IMR-90 (cell line): Measurements from ENCODE around the gene TMEM30A.

Experiments used
- CTCF ChIP-seq: conservative IDR thresholded peaks from 2 replicates; pipeline ENCODE4 v1.5.1; 2012; ENCODE audit warnings: mild to moderate bottlenecking, low read depth, low read length, improper control_type of control experiment
- POLR2A ChIP-seq: IDR thresholded peaks from 2 replicates; pipeline ENCODE4 v1.6.1; 2012; ENCODE audit warnings: mild to moderate bottlenecking, low read depth, low read length
- RAD21 ChIP-seq: IDR thresholded peaks from 2 replicates; pipeline ENCODE4 v1.6.1; 2012; ENCODE audit warnings: low read length, improper control_type of control experiment
- SMC3 ChIP-seq: fragments of 150-350 bp; IDR thresholded peaks from 2 replicates; pipeline ENCODE4 v1.6.1; 2016; ENCODE audit warnings: low read depth, mild to moderate bottlenecking, antibody characterized with exemption, low read length, moderate library complexity

- TF ChIP-seq POLR2A (no peak), CTCF (no peak), RAD21 (no peak), SMC3 (no peak)
Measured at GRCh38 chr6:75236630-75237029, 48.0 kb downstream of the TMEM30A start.
